HFFc6 (cell line): ENCODE data around the gene CFAP43. TPM values are rescaled to one million over a fixed set of nuclear protein-coding genes. Genes with fewer than 3 reads are reported as not detected.
A peak's percentile ranks its signal among the peaks of the same experiment; 100 is the strongest.

Experiments used
- DNase-seq: peaks from one replicate; pipeline ENCODE4 v3.0.0-alpha.2; 2018
- H3K27ac Mint-ChIP-seq: 2 replicates; pipeline ENCODE4 v1.8.0; 2020; ENCODE audit warnings: mild to moderate bottlenecking, mixed read lengths
- H3K27me3 Mint-ChIP-seq: 2 replicates; pipeline ENCODE4 v1.8.0; 2021; ENCODE audit warnings: mild to moderate bottlenecking, moderate library complexity, mixed read lengths; ENCODE audit not compliant: insufficient read depth
- H3K36me3 Mint-ChIP-seq: 2 replicates; pipeline ENCODE4 v1.8.0; 2021; ENCODE audit warnings: low read depth, mixed read lengths
- H3K4me1 Mint-ChIP-seq: 2 replicates; pipeline ENCODE4 v1.8.0; 2020; ENCODE audit warnings: low read depth, mixed read lengths
- H3K4me3 Mint-ChIP-seq: 2 replicates; pipeline ENCODE4 v1.8.0; 2020; ENCODE audit warnings: mild to moderate bottlenecking, moderate library complexity, mixed read lengths
- H3K9me3 Mint-ChIP-seq: 2 replicates; pipeline ENCODE4 v1.8.0; 2020; ENCODE audit warnings: mild to moderate bottlenecking, mixed read lengths
- total RNA-seq, 6 experiments: library from RNA; stranded (reverse); fragmentation: NEBNext Ultra II Directional; extraction: Animal tissue kit (Norgen Biotek cat#: 25700); gene quantifications; 2 replicates in 1 of 6; 3 replicates in 5 of 6; pipeline ENCODE4 v1.2.3, GENCODE V29; 2021
- TF ChIP-seq, protein P1 (sequence below): fragments of 200-600 bp; sonication (generic); IDR thresholded peaks from 2 replicates; pipeline ENCODE4 v1.5.0; 2021; ENCODE audit warnings: antibody characterized with exemption, mild to moderate bottlenecking

Gene CFAP43
- total RNA-seq, 6 experiments from 2014 or later: 0.14 TPM; not detected in 5

DNA sequence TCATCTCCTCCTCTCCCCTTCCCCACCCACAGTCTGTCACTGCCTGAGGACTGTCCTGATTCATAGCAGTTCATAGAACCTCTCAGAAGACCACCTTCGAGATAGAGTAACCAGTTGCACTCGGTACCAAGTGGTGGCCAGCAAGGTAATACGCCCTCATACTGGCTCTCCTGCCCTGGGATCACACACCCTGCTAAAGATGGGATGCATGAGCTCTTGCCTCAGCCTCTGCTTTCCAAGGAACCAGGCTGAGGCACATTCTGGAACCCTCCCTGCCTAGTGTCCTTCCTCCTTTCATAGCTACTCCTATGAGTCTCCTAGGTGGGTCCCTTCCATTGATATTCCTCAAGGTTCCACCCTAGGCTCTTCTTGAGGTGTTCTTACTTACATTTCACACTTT is 15.5 kb downstream of the CFAP43 start:
- Mint-ChIP-seq H3K27ac (no peak overlapping the region), H3K36me3 (no peaks in the 10 kb centered on the region), H3K27me3 (peaks cover 12% of the 10 kb centered on the region), H3K4me1 (no peaks in the 10 kb centered on the region), H3K4me3 (no peak overlapping the region), H3K9me3 (no peaks in the 10 kb centered on the region)
- DNase-seq: no peak
- TF ChIP-seq, protein P1, sequence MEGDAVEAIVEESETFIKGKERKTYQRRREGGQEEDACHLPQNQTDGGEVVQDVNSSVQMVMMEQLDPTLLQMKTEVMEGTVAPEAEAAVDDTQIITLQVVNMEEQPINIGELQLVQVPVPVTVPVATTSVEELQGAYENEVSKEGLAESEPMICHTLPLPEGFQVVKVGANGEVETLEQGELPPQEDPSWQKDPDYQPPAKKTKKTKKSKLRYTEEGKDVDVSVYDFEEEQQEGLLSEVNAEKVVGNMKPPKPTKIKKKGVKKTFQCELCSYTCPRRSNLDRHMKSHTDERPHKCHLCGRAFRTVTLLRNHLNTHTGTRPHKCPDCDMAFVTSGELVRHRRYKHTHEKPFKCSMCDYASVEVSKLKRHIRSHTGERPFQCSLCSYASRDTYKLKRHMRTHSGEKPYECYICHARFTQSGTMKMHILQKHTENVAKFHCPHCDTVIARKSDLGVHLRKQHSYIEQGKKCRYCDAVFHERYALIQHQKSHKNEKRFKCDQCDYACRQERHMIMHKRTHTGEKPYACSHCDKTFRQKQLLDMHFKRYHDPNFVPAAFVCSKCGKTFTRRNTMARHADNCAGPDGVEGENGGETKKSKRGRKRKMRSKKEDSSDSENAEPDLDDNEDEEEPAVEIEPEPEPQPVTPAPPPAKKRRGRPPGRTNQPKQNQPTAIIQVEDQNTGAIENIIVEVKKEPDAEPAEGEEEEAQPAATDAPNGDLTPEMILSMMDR: no peak

DNA sequence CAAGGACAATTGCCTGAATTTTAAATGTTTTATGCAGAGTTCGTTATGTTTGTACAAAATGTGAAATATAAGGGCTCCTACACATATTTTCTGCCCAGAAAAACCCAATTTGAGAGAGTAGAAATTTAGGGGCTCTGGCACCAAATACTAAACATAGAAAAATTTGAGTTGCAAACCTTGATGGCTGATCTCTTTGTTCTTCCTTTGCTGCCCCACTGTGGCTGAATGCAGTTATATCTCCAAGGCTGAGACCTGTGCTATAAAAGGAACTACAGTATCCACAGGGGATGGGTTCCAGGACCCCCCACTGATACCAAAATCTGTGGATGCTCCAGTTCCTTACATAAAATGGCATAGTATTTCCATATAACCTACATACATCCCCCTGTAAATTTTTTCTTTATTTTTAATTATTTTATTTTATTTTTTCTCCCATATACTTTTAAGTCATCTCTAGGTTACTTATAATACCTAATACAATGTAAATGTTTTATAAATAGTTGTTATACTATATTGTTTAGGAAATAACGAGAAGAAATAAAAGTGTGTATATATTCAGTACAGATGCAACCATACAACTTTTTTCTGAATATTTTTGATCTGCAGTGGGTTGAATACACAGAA is 22.5 kb downstream of the CFAP43 start:
- Mint-ChIP-seq H3K36me3 (no peaks in the 10 kb centered on the region), H3K27ac (no peak overlapping the region), H3K4me1 (no peaks in the 10 kb centered on the region), H3K4me3 (no peak overlapping the region), H3K9me3 (no peaks in the 10 kb centered on the region), H3K27me3 (peaks cover 35% of the 10 kb centered on the region)
- TF ChIP-seq, protein P1: peak; percentile 78
- peak; percentile 10 for DNase-seq

DNA sequence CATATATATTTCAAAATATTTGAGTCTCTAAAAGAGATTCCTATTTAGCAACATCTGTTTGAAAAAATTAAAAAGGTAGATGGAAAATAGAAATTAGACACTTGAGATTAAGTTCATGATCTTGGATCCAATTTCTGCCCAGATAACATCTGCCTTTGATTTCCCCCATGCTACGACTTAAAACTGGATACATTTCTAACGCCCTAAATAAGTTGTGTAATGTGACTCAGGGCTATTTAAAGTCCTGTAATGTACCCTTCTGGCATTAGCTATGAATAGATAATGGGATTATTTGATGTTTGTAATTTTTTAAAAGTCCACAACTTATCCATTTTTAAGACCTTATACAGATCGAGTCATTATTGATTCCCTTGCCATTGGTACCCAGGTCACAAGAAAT is 23.4 kb downstream of the CFAP43 start:
- H3K27me3 Mint-ChIP-seq: peaks cover 37% of the 10 kb centered on the region
- no peaks in the 10 kb centered on the region for H3K4me1 Mint-ChIP-seq
- DNase-seq: no peak
- TF ChIP-seq, protein P1: no peak
- H3K9me3 Mint-ChIP-seq: no peaks in the 10 kb centered on the region
- H3K36me3 Mint-ChIP-seq: no peaks in the 10 kb centered on the region
- no peak overlapping the region for H3K27ac Mint-ChIP-seq
- H3K4me3 Mint-ChIP-seq: no peak overlapping the region

DNA sequence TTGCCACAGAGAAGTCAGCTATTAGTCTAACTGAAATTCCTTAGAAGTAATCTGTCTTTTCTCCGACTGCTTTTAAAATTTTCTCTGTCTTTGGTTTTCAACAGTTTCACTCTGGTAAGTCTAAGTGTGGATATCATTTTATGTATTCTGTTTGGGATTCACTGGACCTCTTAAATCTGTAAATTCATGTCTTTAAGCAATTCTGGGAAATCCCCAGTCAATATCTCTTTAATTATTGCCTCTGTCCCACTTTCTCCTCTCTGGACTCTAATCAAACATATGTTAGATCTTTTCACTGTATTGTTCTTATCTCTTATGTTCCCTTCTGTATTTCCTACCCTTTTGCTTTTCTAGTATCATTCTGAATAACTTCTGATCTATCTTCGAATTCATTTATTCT is 29.9 kb downstream of the CFAP43 start:
- H3K36me3 Mint-ChIP-seq: no peaks in the 10 kb centered on the region
- TF ChIP-seq, protein P1: no peak

DNA sequence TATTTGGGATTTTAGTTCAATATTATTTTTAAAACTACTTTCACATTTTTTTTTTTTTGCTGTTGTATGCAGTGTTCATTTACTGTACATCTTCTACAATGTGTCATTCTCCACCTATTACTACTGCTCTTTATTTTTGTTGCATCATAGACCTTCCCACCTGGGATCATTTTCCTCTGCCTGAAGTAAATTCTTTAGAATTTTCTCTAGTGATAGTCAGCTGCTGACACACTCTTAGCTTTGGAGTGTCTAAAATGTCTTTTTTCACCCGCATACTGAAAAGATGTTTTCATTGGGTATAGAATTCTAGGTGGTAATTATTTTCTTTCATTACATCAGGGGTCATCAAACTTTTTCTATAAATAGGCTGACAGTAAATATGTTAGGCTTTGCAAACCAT is 30.5 kb downstream of the CFAP43 start:
- TF ChIP-seq, protein P1: no peak
- H3K27ac Mint-ChIP-seq: no peak overlapping the region
- H3K9me3 Mint-ChIP-seq: no peaks in the 10 kb centered on the region
- H3K27me3 Mint-ChIP-seq: peaks cover 9% of the 10 kb centered on the region
- no peaks in the 10 kb centered on the region for H3K4me1 Mint-ChIP-seq
- no peak for DNase-seq
- H3K36me3 Mint-ChIP-seq: no peaks in the 10 kb centered on the region
- H3K4me3 Mint-ChIP-seq: no peak overlapping the region

More for the DNA sequence above, 29.9 kb downstream of the CFAP43 start:
- H3K4me3 Mint-ChIP-seq: no peak overlapping the region
- no peak for DNase-seq
- no peaks in the 10 kb centered on the region for H3K4me1 Mint-ChIP-seq
- H3K27ac Mint-ChIP-seq: no peak overlapping the region
- H3K9me3 Mint-ChIP-seq: no peaks in the 10 kb centered on the region
- H3K27me3 Mint-ChIP-seq: peaks cover 14% of the 10 kb centered on the region
